ENCODE results near the gene SLC1A7. TPM values are rescaled to one million over a fixed set of nuclear protein-coding genes. Genes with fewer than 3 reads are reported as not detected.

The SLC1A7 gene
- total RNA-seq: not detected in 2 replicates

GRCh38 chr1:53142226-53142853, at the start of gene SLC1A7:
TSS of gene SLC1A7 (minus strand) at chr1:53142638. CDS start at chr1:53142449, 189 bp downstream.

GRCh38 chr1:53061859-53062707, 80.4 kb downstream of the SLC1A7 start, which contains the start of gene PODN:
TSS of gene PODN (plus strand) at chr1:53062213. CDS start at chr1:53069856, 7,643 bp downstream.

Other genes with a start within 250 kb of the SLC1A7 start
- gene ECHDC2, start 220.9 kb downstream of the SLC1A7 start, total RNA-seq: 17.8 and 20.3 TPM in 2 replicates
- gene SCP2, start 215.4 kb downstream of the SLC1A7 start, total RNA-seq: 89.7 and 106 TPM in 2 replicates
- not detected in 2 replicates for gene PODN, start 80.4 kb downstream of the SLC1A7 start, total RNA-seq
- 20.7 and 34.3 TPM in 2 replicates for gene CPT2, start 54.2 kb upstream of the SLC1A7 start, total RNA-seq
- 27.5 and 37.2 TPM in 2 replicates for gene CZIB, start 78.0 kb upstream of the SLC1A7 start, total RNA-seq
- 24.4 and 39.3 TPM in 2 replicates for gene MAGOH, start 95.9 kb upstream of the SLC1A7 start, total RNA-seq
- 13.7 and 18.3 TPM in 2 replicates for gene LRP8, start 185.4 kb upstream of the SLC1A7 start, total RNA-seq